ENCODE results near the gene KIAA1549. TPM values are rescaled to one million over a fixed set of nuclear protein-coding genes. Genes with fewer than 3 reads are reported as not detected.

Gene KIAA1549
- total RNA-seq, 2 donors from 2014 or later = 18.7 to 19.3 TPM

DNA sequence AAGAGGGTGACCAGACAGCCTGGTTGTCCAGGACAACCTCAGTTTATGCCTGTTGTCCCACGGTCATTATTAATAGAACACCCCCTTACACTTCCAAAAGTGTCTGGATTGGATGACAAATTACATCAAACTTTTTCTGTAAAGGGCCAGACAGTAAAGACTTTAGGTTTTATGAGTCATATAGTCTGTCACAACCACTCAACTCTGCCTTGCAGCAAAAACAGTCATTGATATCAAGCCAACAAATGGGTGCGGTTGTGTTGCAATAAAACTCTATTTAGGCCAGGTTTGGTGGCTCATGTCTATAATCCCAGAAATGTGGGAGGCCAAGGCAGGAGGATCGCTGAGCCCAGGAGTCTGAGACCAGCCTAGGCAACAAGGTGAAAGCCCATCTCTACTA lies 116.5 kb downstream of the KIAA1549 start:
- TF ChIP-seq, protein P1, sequence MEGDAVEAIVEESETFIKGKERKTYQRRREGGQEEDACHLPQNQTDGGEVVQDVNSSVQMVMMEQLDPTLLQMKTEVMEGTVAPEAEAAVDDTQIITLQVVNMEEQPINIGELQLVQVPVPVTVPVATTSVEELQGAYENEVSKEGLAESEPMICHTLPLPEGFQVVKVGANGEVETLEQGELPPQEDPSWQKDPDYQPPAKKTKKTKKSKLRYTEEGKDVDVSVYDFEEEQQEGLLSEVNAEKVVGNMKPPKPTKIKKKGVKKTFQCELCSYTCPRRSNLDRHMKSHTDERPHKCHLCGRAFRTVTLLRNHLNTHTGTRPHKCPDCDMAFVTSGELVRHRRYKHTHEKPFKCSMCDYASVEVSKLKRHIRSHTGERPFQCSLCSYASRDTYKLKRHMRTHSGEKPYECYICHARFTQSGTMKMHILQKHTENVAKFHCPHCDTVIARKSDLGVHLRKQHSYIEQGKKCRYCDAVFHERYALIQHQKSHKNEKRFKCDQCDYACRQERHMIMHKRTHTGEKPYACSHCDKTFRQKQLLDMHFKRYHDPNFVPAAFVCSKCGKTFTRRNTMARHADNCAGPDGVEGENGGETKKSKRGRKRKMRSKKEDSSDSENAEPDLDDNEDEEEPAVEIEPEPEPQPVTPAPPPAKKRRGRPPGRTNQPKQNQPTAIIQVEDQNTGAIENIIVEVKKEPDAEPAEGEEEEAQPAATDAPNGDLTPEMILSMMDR (conservative IDR thresholded peaks at IDR 0.05) = no peak

DNA sequence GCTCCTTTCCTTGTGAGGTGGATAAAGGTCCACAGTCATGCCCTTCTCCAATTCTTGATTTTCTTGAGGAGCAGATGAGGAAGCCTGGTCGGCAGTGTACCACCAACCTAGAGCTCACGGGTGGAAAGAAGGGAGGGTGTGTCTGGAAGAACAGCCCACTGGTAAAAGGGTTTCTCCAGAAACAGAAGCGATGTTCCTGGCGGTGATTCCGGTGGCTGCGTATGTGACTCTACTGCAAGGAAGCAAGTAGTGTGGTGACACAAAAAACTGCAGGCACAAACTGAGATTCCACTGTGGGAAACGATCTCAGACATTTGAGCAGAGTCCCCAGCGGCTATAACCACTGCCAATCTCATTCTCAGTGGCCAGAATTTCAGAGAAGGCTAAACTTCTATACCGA lies 117.3 kb downstream of the KIAA1549 start:
- Histone ChIP-seq H3K9ac (ENCODE audit: extremely low read depth, low read length, poor library complexity, severe bottlenecking) (no peak overlapping the region), H3K4me3 (ENCODE audit: low read length) (no peak overlapping the region), H3K27me3 (ENCODE audit: control insufficient read depth, insufficient read depth, low read length, poor library complexity, severe bottlenecking) (no peaks in the 10 kb centered on the region), H3K9me3 (ENCODE audit: control insufficient read depth, low read length) (no peaks in the 10 kb centered on the region), H3K36me3 (ENCODE audit: control insufficient read depth, insufficient read depth, low read length) (peaks cover 45% of the 10 kb centered on the region), H3K4me1 (ENCODE audit: control insufficient read depth, insufficient read depth, low read length) (no peaks in the 10 kb centered on the region), H3K27ac (ENCODE audit: low read depth, low read length) (no peak overlapping the region)
- Mint-ChIP-seq H3K9me3 (peaks cover 2% of the 10 kb centered on the region), H3K4me1 (no peaks in the 10 kb centered on the region), H3K36me3 (ENCODE audit: low read depth) (peaks cover 67% of the 10 kb centered on the region), H3K4me3 (no peak overlapping the region), H3K27me3 (ENCODE audit: insufficient read depth) (no peaks in the 10 kb centered on the region), H3K27ac (no peak overlapping the region)
- TF ChIP-seq, protein P1 (conservative IDR thresholded peaks at IDR 0.05) = no peak
- 92 to 96% methylated on average over 9 of the region's 9 CpGs for WGBS, 2 experiments (ENCODE audit: insufficient coverage in 1 of 2, insufficient read length in 1 of 2)
- DNase-seq = no peak

More for the DNA sequence above, 116.5 kb downstream of the KIAA1549 start:
- H3K27me3 Mint-ChIP-seq (ENCODE audit: insufficient read depth) = no peaks in the 10 kb centered on the region
- no peak overlapping the region for H3K27ac ChIP-seq (ENCODE audit: low read depth, low read length)
- H3K9me3 Mint-ChIP-seq = no peaks in the 10 kb centered on the region
- 93 to 99% methylated on average over 2 to 3 of the region's 3 CpGs for WGBS, 2 experiments (ENCODE audit: insufficient coverage in 1 of 2, insufficient read length in 1 of 2)
- no peaks in the 10 kb centered on the region for H3K4me1 Mint-ChIP-seq
- DNase-seq = peak; percentile 1
- no peak overlapping the region for H3K9ac ChIP-seq (ENCODE audit: extremely low read depth, low read length, poor library complexity, severe bottlenecking)
- H3K27ac Mint-ChIP-seq = no peak overlapping the region
- H3K27me3 ChIP-seq (ENCODE audit: control insufficient read depth, insufficient read depth, low read length, poor library complexity, severe bottlenecking) = no peaks in the 10 kb centered on the region
- H3K4me3 Mint-ChIP-seq = no peak overlapping the region
- peaks cover 45% of the 10 kb centered on the region for H3K36me3 ChIP-seq (ENCODE audit: control insufficient read depth, insufficient read depth, low read length)
- H3K4me1 ChIP-seq (ENCODE audit: control insufficient read depth, insufficient read depth, low read length) = no peaks in the 10 kb centered on the region
- H3K36me3 Mint-ChIP-seq (ENCODE audit: low read depth) = peaks cover 67% of the 10 kb centered on the region
- H3K9me3 ChIP-seq (ENCODE audit: control insufficient read depth, low read length) = no peaks in the 10 kb centered on the region
- no peak overlapping the region for H3K4me3 ChIP-seq (ENCODE audit: low read length)

DNA sequence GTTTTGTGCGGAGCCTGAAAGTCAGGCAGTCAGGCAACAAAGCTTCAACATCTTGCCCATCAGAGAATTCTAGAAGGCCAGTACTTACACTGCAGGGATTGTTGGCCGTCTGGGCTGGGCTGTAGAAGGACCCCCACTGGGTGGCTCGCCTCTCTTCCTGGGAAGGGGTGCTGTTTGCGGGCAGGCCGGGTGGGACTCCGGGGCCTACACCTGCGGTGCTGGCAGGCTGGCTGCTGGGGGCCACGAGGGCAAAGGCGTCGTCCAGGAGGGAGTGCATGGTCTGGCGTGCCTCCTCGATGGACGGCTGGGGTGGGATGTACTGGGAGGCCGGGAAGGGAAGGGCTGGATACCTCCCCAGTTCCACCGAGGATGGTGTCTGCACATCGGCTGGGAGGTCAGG lies 120.1 kb downstream of the KIAA1549 start:
- Mint-ChIP-seq H3K4me1 (no peaks in the 10 kb centered on the region), H3K27me3 (ENCODE audit: insufficient read depth) (no peaks in the 10 kb centered on the region), H3K27ac (no peak overlapping the region), H3K4me3 (no peak overlapping the region), H3K36me3 (ENCODE audit: low read depth) (peaks cover 80% of the 10 kb centered on the region), H3K9me3 (peaks cover 7% of the 10 kb centered on the region)
- H3K9me3 ChIP-seq (ENCODE audit: control insufficient read depth, low read length) = peaks cover 18% of the 10 kb centered on the region
- DNase-seq = peak; percentile 27
- no peaks in the 10 kb centered on the region for H3K27me3 ChIP-seq (ENCODE audit: control insufficient read depth, insufficient read depth, low read length, poor library complexity, severe bottlenecking)
- TF ChIP-seq, protein P1 (conservative IDR thresholded peaks at IDR 0.05) = no peak
- H3K9ac ChIP-seq (ENCODE audit: extremely low read depth, low read length, poor library complexity, severe bottlenecking) = no peak overlapping the region
- H3K4me3 ChIP-seq (ENCODE audit: low read length) = no peak overlapping the region
- peaks cover 55% of the 10 kb centered on the region for H3K36me3 ChIP-seq (ENCODE audit: control insufficient read depth, insufficient read depth, low read length)
- WGBS, 2 experiments (ENCODE audit: insufficient coverage in 1 of 2, insufficient read length in 1 of 2) = 94 to 97% methylated on average over 11 to 16 of the region's 16 CpGs
- no peaks in the 10 kb centered on the region for H3K4me1 ChIP-seq (ENCODE audit: control insufficient read depth, insufficient read depth, low read length)
- H3K27ac ChIP-seq (ENCODE audit: low read depth, low read length) = no peak overlapping the region

Measured in endodermal cell (in vitro differentiated cells).